Islet of Langerhans (tissue), 1 donor: ENCODE measurements around the gene BTRC.

Experiments used
- FAIRE-seq: peaks from one replicate; lab custom pipeline; 2011; peaks lifted over from hg19 to GRCh38; lab: Jason Lieb, UNC

Gene BTRC

GRCh38 chr10:101444058-101444898, 90.3 kb downstream of the BTRC start:
- FAIRE-seq, result peak; percentile 60

- FAIRE-seq, result no peak
These were observed 92.1 kb downstream of the BTRC start for GRCh38 chr10:101446071-101446470.

DNA sequence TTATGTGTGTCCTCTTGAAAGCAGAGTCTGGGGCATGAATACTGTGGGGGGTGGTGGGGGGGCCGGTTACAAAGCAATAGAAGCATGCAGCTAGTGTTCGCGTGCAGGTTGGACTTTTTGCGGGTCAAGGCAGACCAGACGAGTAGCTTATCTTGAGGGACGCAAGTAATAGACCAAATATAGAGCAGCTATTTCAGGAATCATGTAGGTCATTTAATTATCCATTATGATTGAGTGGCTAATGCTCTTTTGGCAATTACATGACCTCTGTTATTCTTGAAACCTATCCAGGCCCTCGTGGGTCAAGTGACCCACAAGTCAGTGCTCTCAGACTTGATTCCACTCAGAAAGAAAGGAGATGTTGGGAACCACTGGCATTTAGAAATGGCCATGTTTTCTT, 93.0 kb downstream of the BTRC start:
- FAIRE-seq, result no peak

- peak; percentile 36 for FAIRE-seq
These were observed 93.5 kb downstream of the BTRC start for GRCh38 chr10:101447477-101447876.

- FAIRE-seq, result no peak
These were observed 96.5 kb downstream of the BTRC start for GRCh38 chr10:101450277-101451080.

- no peak for FAIRE-seq
These were observed 97.3 kb downstream of the BTRC start for GRCh38 chr10:101451261-101451660.

DNA sequence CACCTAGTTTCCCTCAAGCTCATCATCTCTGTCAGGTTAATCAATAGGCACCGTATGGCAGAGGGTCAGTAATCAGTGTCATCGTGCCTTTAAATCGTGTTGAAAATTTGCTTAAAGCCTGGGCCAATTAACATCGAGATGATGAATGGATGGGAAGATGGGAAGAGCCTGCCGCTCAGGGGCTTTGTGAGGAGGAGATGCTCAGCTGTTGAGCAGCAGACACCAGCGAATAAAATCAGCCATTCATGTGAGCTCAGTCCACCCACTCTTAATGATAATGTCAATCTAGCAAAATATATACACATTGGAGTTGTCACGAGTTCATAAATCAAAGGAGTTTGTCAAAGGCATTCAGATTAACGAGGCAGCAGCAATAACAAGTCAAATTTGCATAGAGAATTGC, 97.7 kb downstream of the BTRC start:
- no peak for FAIRE-seq

GRCh38 chr10:101452176-101452575, 98.2 kb downstream of the BTRC start:
- no peak for FAIRE-seq

DNA sequence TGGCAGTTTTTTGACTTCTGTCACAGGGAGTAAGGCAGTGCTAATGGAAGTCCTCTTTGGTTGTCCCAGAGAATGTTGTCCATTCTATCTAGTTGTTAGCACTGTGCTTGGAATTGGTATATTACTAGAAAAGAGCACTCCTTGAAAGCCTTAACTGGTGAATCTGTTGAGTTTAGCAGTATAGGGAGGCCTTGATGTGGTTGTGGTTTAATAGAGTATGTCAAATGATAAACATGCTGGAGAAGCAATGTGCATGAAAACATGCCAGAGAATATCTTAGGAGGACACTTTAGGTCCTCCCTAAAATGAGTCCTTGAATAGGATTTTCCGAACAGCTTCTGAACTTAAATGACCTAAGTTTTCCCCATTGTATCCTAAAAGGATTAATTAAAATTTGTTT, 98.6 kb downstream of the BTRC start:
- no peak for FAIRE-seq

- FAIRE-seq, result no peak
These were observed 99.4 kb downstream of the BTRC start for GRCh38 chr10:101453318-101453717.

DNA sequence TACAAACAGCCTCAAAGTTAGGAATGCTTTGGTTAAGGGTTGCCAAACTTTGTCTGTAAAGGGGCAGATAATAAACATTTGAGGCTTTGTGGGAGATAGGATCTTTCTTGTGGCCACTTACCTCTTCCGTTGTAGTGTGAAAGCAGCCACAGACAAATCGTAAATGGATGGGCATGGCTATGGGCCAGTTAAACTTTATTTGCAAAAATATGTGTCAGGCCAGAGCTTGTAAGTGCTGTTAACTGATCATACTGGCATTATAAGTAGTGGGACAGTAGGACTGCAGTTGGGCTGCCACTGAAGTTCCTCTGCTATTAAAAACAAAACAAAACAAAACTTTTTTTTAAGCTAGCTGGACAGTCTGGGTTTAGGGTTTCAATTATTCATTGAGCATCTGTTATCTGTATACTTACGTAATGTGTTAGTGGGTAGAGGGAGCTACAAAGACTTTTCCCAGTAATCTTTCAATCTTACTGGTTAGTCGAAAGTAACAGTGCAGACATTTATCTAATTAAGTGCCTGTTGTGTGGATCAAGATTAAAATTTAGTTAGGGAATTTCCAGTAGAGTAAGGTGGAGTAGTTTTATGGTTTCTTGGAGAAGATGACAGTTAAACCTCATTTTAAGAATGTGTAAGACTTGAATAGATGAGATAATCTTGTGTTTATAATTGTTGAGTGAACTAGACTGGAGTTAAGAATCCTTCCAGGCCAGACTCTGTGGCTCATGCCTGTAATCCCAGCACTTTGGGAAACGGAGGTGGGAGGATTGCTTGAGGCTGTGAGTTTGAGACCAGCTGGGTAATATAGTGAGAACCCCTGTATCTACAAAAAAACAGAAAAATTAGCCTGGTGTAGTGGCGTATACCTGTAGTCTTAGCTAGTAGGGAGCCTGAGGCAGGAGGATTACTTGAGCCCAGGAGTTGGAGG, 100.1 kb downstream of the BTRC start:
- FAIRE-seq, result no peak

DNA sequence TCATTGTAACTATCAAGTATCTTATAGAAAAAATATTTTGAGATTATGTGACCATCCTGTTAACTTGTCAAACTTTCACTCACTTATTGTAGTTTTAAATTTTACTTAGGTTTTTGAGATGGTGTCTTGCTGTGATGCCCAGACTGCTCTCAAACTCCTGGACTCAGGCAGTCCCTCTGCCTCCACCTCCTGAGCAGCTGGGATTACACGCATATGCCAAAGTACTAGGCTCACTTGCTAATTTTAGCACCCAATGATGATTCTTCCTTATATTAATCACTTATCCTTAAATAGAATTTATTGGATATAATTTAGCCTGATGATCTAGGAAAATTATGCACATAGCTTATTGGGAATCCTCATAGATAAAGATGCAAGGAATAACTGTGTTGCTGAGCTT, 104.9 kb downstream of the BTRC start:
- FAIRE-seq, result no peak

- no peak for FAIRE-seq
These were observed 110.1 kb downstream of the BTRC start for GRCh38 chr10:101464082-101464481.

DNA sequence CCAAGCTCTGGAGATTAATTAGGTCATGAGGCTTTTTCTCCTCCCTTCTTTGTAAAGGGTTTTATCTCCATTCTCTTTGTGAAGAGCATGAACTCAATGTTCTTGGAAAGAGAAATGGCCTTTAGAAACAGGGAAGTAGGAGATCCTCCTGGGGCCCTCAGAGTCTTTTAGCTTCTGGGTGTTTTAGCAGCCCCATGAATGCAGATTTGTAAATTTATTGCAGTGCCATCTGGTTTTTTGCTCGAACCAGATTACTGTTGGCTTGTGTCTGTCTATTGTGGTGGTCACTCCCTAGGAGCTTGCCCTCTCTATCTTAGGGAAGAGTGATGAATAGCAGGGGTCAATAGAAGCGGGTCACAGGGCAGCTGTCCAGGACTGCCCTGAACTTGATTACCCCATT, 110.6 kb downstream of the BTRC start:
- FAIRE-seq, result no peak

GRCh38 chr10:101466016-101466912, 112.3 kb downstream of the BTRC start:
- FAIRE-seq, result no peak

DNA sequence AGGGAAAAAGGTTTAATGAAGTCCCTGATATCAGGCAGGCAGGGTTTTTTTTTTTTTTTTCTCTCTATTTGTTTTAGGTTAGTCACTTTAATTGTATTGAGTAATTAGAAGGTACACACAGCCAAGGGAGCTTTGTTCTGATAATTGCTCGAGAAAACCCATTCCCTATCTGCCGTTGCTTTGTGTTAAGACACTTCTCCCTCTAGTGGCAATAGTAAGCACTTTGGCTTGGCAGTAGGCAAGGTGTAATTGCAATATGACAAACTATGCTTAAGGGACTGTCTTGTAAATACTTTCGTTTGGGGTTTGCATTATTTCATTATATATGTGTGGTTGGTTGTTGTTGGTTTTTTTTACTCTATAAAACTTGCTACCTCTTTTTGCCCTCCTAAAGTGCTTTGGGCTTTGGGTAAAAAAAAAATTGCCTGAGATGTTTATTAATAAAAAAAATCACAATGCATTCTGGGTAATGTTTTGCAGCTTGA, 113.4 kb downstream of the BTRC start:
- FAIRE-seq, result peak; percentile 99

DNA sequence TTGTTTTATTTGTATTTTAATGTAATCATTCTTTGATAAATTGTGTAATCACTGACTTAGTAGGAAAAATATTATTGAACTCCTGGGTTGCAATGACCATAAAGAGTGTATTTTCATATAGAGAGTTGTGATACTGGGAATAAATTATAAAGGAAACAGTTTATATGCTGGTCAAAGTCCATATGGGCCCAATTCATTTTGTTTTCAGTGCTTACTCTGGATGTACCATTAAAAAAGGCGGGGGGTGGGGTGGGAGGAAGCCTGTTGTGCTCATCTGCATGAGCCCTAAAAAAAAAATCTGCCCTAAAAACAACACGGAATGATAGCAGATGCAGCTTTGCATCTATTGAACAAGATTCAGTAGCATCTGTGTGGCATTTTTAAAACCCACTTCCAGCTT, 114.2 kb downstream of the BTRC start:
- peak; percentile 17 for FAIRE-seq

GRCh38 chr10:101476383-101476782, 122.4 kb downstream of the BTRC start:
- FAIRE-seq, result no peak

- FAIRE-seq, result no peak
These were observed 125.0 kb downstream of the BTRC start for GRCh38 chr10:101478956-101479355.

DNA sequence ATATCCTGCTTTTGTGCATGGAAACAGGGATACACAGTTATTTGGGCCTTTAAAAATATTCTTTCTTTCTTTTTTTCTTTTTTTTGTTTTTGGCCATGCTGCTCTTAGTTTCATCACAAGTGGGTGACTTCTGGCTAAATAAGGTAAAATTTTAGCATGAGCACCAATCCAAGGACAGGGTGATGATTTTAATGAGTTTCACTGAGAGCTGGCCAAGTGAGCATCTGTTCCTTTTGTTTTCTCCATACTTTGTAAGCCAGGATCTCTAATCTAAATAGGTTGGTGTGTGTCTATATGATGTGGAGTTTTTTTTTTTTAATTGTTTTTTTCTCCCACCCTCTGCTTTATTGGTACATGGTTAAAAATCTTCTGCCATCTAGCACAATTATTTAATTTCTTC, 127.3 kb downstream of the BTRC start:
- FAIRE-seq, result no peak

- no peak for FAIRE-seq
These were observed 128.6 kb downstream of the BTRC start for GRCh38 chr10:101482568-101482967.
